DMS79 (cell line): Measurements from ENCODE around the gene DDX31.

Experiments used
- DNase-seq: peaks from one replicate; lab custom pipeline; 2025; lab: John Stamatoyannopoulos, UW

Gene DDX31

GRCh38 chr9:132546148-132547051 is 123.4 kb downstream of the DDX31 start:
- peak; percentile 54 for DNase-seq

- no peak for DNase-seq
Measured at GRCh38 chr9:132545578-132545977, 124.2 kb downstream of the DDX31 start.

- no peak for DNase-seq
Measured at GRCh38 chr9:132543960-132544359, 125.8 kb downstream of the DDX31 start.

- no peak for DNase-seq
Measured at GRCh38 chr9:132543251-132543650, 126.5 kb downstream of the DDX31 start.
